NK-92 (cell line): Measurements from ENCODE around the gene ZNF263.

Source experiments
- DNase-seq: peaks from one replicate; lab custom pipeline; 2025; ENCODE audit not compliant: unreplicated experiment; lab: John Stamatoyannopoulos, UW

The ZNF263 gene

DNA sequence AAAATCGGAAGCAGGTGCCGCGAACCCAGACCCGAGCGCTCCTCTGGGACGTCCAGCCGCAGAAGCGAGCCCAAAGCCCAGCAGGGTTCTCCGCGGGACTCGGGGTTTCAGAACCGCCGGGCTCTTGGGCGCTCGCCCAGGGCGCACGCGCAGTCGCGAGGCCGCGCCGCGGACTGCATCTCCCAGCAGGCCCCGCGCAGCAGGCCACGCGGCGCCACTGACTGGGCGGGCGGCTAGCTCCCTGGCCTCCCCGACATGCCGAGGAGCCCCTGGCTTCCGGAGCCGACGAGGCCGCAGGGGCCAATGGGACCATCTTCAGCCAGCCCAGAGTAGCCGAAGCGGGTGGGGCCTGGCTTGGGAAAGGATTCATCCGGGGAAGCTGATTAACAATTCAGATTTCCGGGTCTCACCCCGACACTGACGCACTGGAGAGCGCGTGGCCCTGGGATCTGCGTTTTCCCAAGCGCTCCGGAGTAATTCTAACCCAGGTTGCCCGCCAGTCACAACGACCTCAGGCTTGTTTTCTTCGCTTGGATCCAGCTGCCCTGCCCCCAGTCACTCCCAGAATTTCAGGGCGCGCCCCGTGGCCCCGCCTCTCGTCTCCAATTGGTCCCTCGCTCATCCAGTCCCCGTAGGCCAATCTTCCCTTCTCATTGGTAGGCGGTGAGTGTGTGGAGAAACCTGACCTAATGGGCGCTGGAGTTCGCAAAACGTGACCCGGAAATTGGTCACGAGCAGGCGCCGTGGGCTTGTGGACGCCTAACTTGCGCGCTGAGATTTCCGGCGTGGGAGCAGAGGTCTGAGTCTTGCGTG, at the start of gene ZNF263:
Gene ZNF263 (plus strand): TSS at position 762 of the 813 bp plus-strand sequence. CDS start 328 bp downstream, outside the sequence.
- peak; percentile 81 for DNase-seq

- DNase-seq = no peak
Measured at GRCh38 chr16:3234543-3234856, 48.8 kb upstream of the ZNF263 start.

DNA sequence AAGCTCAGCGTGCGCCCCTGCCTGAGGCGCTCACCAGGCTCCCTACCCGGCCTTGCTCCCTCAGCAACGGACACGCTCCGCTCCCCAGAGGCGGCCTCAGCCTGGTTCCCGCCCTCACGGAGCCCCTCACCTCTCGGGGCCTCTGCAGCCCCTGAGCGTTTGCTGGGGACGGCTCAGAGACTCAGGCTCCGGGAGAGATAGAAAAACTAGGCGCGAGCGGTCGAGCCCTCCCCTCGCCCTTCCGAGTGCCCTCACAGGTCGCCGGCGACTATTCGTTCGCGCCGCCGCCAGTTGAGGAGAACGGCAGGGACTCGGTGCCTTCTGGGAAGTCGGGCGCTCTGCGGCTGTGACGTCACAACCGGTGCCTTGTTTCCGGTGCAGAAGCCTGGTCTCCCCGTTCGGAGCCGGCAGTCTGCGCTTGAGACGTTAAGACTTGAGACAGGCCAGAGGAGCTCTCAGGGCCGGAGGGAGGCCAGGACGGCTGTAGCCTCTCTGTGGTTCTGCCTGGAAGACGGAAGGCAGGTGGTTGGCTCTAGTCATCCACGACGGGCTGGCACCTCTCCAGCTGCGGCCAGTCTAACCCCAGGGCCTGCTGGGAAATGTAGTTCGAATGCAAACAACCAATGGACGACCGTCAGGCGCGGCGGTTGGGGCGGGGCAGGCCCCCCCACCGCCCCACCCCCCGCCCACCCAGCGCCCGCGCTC, 48.3 kb upstream of the ZNF263 start, which contains the start of gene ZNF200:
Gene ZNF200 (minus strand): TSS at position 302 of the 705 bp plus-strand sequence. CDS start 1,403 bp downstream, outside the sequence.
- peak; percentile 47 for DNase-seq

GRCh38 chr16:3235856-3236669, 47.2 kb upstream of the ZNF263 start:
- DNase-seq = no peak

- DNase-seq = no peak
Measured at GRCh38 chr16:3241761-3242160, 41.5 kb upstream of the ZNF263 start.

DNA sequence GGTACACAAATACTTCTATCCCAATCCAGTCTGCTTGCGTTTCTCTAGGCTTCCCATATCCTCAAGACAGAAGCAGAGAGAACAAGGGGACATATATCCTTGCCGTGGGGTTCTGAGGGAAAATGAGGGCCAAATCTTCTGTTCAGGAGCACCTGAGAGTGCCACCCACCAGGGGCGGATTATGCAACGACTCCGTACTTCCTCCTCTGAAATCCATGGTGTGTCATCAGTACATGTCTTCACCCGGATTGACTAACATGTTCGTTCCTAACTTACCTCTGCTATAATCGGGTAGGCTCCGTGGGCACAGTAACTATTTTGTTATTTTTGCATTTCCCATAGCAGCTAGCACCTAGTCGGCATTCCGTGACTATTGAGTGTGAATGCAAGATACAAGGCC, 40.6 kb upstream of the ZNF263 start:
- DNase-seq = no peak

GRCh38 chr16:3243882-3244281, 39.4 kb upstream of the ZNF263 start:
- DNase-seq = no peak

- no peak for DNase-seq
Measured at GRCh38 chr16:3246002-3246401, 37.3 kb upstream of the ZNF263 start.

- DNase-seq = no peak
Measured at GRCh38 chr16:3246876-3247275, 36.4 kb upstream of the ZNF263 start.

GRCh38 chr16:3248596-3248995, 34.7 kb upstream of the ZNF263 start:
- no peak for DNase-seq

GRCh38 chr16:3249020-3249419, 34.3 kb upstream of the ZNF263 start:
- no peak for DNase-seq

- DNase-seq = no peak
Measured at GRCh38 chr16:3249451-3249850, 33.8 kb upstream of the ZNF263 start.

DNA sequence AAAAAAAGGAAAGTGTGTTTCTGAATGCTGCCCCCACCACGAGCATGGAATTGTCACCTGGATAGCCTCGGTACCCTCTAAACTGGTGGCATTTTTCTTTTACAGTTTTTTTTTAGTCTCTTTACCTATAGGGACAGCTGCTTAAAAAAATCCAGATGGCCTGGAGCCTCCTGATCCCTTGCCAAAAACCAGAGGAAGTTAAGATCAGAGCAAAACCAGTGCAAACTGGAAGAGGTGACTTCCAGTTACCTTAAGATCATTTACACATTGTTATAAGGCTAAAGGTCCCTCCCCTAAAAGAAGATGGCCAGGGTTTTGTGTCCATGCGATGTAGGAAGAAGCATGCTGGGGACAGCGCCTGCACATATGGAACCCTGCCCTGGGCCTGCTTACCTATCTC, 30.3 kb upstream of the ZNF263 start:
- DNase-seq = no peak

- no peak for DNase-seq
Measured at GRCh38 chr16:3254309-3254708, 29.0 kb upstream of the ZNF263 start.

GRCh38 chr16:3256146-3256865, 27.0 kb upstream of the ZNF263 start, which contains the start of gene MEFV:
Gene MEFV (minus strand): TSS chr16:3256633. CDS start chr16:3256587, 46 bp downstream.
- DNase-seq = no peak

GRCh38 chr16:3256866-3257465, 26.3 kb upstream of the ZNF263 start:
- DNase-seq = no peak

DNA sequence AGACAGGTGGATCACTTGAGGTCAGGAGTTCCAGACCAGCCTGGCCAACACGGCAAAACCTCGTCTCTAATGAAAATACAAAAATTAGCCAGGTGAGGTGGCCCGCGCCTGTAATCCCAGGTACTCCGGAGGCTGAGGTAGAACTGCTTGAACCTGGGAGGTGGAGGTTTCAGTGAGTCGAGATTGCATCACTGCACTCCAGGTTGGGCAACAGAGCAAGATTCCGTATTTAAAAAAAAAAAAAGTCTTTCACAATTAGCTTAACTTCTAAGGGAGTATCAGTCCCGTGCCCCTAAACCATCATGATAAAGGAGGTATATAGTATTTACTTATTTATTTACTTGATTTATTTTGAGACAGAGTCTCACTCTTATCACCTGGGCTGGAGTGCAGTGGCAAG, 23.5 kb upstream of the ZNF263 start:
- no peak for DNase-seq

- DNase-seq = no peak
Measured at GRCh38 chr16:3262517-3262916, 20.8 kb upstream of the ZNF263 start.

DNA sequence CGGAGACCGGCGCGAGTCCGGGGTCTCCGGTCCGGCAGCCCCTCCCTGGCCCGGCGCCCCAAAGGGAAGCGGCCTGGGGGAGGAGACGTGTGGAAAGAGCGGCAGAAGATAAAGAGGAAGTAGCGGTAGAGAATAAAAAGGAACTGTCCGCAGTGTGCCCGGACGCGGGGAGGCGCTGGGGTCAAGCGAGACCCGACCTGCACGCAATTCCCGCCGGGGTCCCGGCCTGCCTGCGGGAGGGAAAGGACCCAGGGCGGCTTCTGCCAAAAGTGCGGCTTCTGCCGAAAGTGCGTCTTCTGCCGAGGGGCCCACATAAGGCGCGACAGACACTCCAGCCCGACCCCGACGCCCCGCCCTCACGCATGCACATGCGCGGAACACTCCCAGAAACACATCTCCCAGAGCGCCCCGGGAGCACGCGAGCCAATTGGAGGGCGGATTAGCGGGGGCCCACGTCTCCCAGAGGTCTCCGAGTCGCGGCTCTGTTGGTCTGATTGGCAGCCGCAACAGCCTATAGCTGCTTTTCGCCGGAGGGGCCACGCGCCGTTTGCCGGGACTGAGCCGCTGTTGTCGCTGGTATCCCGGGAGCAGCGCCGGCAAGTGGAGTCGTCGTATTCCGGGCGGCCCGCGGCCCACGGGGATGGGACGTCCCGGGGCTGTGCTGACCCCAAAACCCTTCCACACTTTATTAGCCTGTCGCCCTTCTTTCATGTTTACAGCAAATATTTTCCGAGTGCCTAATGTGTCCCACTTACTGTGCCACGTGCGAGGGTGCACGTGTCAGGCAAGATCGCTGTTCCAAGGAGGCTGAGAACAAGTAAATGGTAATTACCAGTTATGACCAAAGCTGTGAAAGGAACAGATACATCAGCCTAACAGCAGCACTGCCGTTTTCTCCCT, 18.9 kb upstream of the ZNF263 start:
- DNase-seq = peak; percentile 92
